ENCODE results near the gene TRIP12. TPM values are rescaled to one million over a fixed set of nuclear protein-coding genes. Genes with fewer than 3 reads are reported as not detected.

TRIP12 gene
- total and polyA plus RNA-seq, 2 donors (not counting 3 experiments of a cell fraction or from before 2014, with no cell fraction given): 53.8 to 278 TPM

GRCh38 chr2:229740279-229740678, 181.5 kb downstream of the TRIP12 start:
- no peak overlapping the region for H3K4me3 ChIP-seq (replicated peaks in 1 of 3; ENCODE audit: insufficient read depth in 1 of 3, low read depth in 1 of 3, low read length in 3 of 3)
- ChIA-PET POLR2A (no interaction called here), CTCF (no interaction called here)
- TF ChIP-seq POLR2AphosphoS5 (IDR thresholded peaks at IDR 0.05; ENCODE audit: insufficient read depth, low read depth, low read length) (no peak), POLR2A (IDR thresholded peaks at IDR 0.05; ENCODE audit: low read depth, low read length) (no peak), GATA2 (IDR thresholded peaks at IDR 0.05; ENCODE audit: insufficient read depth, insufficient read length, low read depth, low read length) (no peak), JUN (IDR thresholded peaks at IDR 0.05; ENCODE audit: borderline replicate concordance, insufficient read depth, insufficient read length, low read depth) (no peak), FOS (IDR thresholded peaks at IDR 0.05; ENCODE audit: borderline replicate concordance, insufficient read depth, low read length) (no peak), CTCF (IDR thresholded peaks at IDR 0.05; ENCODE audit: extremely low read depth in 1 of 2, insufficient read depth in 1 of 2, low read depth in 1 of 2, low read length in 2 of 2) (no peak), EZH2 (IDR thresholded peaks at IDR 0.05; ENCODE audit: borderline replicate concordance, low read depth, low read length, severe bottlenecking) (no peak), MYC (IDR thresholded peaks at IDR 0.05; ENCODE audit: low read depth, low read length) (no peak)
- TF ChIP-seq, protein P1, sequence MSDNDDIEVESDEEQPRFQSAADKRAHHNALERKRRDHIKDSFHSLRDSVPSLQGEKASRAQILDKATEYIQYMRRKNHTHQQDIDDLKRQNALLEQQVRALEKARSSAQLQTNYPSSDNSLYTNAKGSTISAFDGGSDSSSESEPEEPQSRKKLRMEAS (IDR thresholded peaks at IDR 0.05; ENCODE audit: insufficient read depth, insufficient read length): no peak
- intact Hi-C loops (cut with micrococcal nuclease) (no loop called here), dilution Hi-C loops (cut with MboI; ENCODE audit: extremely low pct_ligation_motif_present, low sequenced_read_pairs) (no loop called here)
- FAIRE-seq (no peak), DNase-seq (ENCODE audit: low read depth, low spot score) (no peak)
- H2AFZ ChIP-seq (ENCODE audit: low read depth, low read length): no peak overlapping the region
- H3K27ac ChIP-seq (ENCODE audit: insufficient read depth, low read depth, low read length): no peak overlapping the region
- no peaks in the 10 kb centered on the region for H3K9me3 ChIP-seq (replicated peaks; ENCODE audit: control insufficient read depth, insufficient read depth, low read length)
- no peak overlapping the region for H3K9ac ChIP-seq (replicated peaks; ENCODE audit: extremely low read depth, insufficient read depth, low read length)
- H3K4me1 ChIP-seq (ENCODE audit: control insufficient read depth, extremely low read depth, insufficient read depth, low read length): no peaks in the 10 kb centered on the region
- BruUV-seq (replicated peaks): no TSS peak
- no peaks in the 10 kb centered on the region for H3K36me3 ChIP-seq (ENCODE audit: control insufficient read depth in 2 of 2, extremely low read depth in 1 of 2, insufficient read depth in 2 of 2, low read length in 2 of 2)
- no peaks in the 10 kb centered on the region for H3K79me2 ChIP-seq (ENCODE audit: control insufficient read depth, insufficient read depth, low read length)
- no peaks in the 10 kb centered on the region for H3K27me3 ChIP-seq (ENCODE audit: control insufficient read depth in 2 of 2, insufficient read depth in 2 of 2, low read length in 2 of 2)
- no peaks in the 10 kb centered on the region for H4K20me1 ChIP-seq (replicated peaks; ENCODE audit: control insufficient read depth, extremely low read depth, insufficient read depth, low read length)
- H3K9me1 ChIP-seq (replicated peaks; ENCODE audit: control insufficient read depth, extremely low read depth, insufficient read depth, low read length): no peaks in the 10 kb centered on the region
- no peak overlapping the region for H3K4me2 ChIP-seq (ENCODE audit: insufficient read depth, low read length)
